H1 (cell line): ENCODE data around the gene RAB25. TPM values are rescaled to one million over a fixed set of nuclear protein-coding genes. Genes with fewer than 3 reads are reported as not detected.

Experiments used
- CTCF ChIA-PET: fragments of 300-600 bp; sonication (Branson Sonifier 250); formaldehyde crosslinking; loops from one replicate; lab custom pipeline; 2021; ENCODE audit not compliant: partially characterized antibody; lab: Charles Lee
- POLR2A ChIA-PET: fragments of 300-600 bp; sonication (Branson Sonifier 250); formaldehyde crosslinking; loops from one replicate; lab custom pipeline; 2021; ENCODE audit warnings: inconsistent platforms; ENCODE audit not compliant: partially characterized antibody; lab: Charles Lee
- DNase-seq, 2 experiments: peaks; one replicate each; pipeline versions ENCODE4 v3.0.0 to v3.0.0-alpha.2; 2010 to 2022; ENCODE audit warnings: low spot score in 2 of 2, low read depth in 1 of 2, mixed read lengths in 1 of 2
- FAIRE-seq: peaks from 2 replicates; lab custom pipeline; 2011; peaks lifted over from hg19 to GRCh38; lab: Jason Lieb, UNC
- H2AFZ ChIP-seq: 2 replicates; pipeline ENCODE4 v1.8.1; 2012; ENCODE audit warnings: low read length, inconsistent platforms
- H2AK5ac ChIP-seq: 2 replicates; pipeline ENCODE4 v1.6.1; 2013; ENCODE audit warnings: low read depth, low read length
- H2BK120ac ChIP-seq: replicated peaks from 2 replicates; pipeline ENCODE3; 2013; ENCODE audit warnings: low read depth, low read length, inconsistent platforms
- H2BK12ac ChIP-seq: 2 replicates; pipeline ENCODE4 v1.6.1; 2013; ENCODE audit warnings: low read depth, low read length
- H2BK15ac ChIP-seq: 2 replicates; pipeline ENCODE4 v1.6.1; 2013; ENCODE audit warnings: low read length
- H2BK20ac ChIP-seq: 2 replicates; pipeline ENCODE4 v1.6.1; 2013; ENCODE audit warnings: low read length
- H2BK5ac ChIP-seq: 2 replicates; pipeline ENCODE4 v1.6.1; 2013; ENCODE audit warnings: low read depth, low read length
- H3K14ac ChIP-seq: 2 replicates; pipeline ENCODE4 v1.6.1; 2013; ENCODE audit warnings: inconsistent platforms; ENCODE audit not compliant: insufficient read length
- H3K18ac ChIP-seq: 2 replicates; pipeline ENCODE4 v1.6.1; 2013; ENCODE audit warnings: low read length; ENCODE audit errors: extremely low read depth
- H3K23ac ChIP-seq: 2 replicates; pipeline ENCODE4 v1.6.1; 2013; ENCODE audit warnings: inconsistent platforms; ENCODE audit not compliant: insufficient read length
- H3K23me2 ChIP-seq: 2 replicates; pipeline ENCODE4 v1.6.1; 2013; ENCODE audit warnings: low read depth, low read length
- H3K27ac ChIP-seq: 2 replicates; pipeline ENCODE4 v1.6.1; 2011; ENCODE audit warnings: low read depth, low read length, inconsistent platforms
- H3K27me3 ChIP-seq, 4 experiments: replicated peaks in 1 of 4; 1 replicate in 1 of 4; 2 replicates in 3 of 4; pipeline versions ENCODE4 v1.6.1 to v1.8.1; 2011 to 2013; ENCODE audit warnings: low read length in 3 of 4, mild to moderate bottlenecking in 3 of 4, inconsistent platforms in 2 of 4, mixed read lengths in 2 of 4, moderate library complexity in 1 of 4; ENCODE audit not compliant: control insufficient read depth in 3 of 4, insufficient read depth in 3 of 4; ENCODE audit errors: extremely low read depth in 1 of 4
- H3K36me3 ChIP-seq, 4 experiments: 2 replicates each; pipeline versions ENCODE4 v1.6.1 to v1.8.1; 2011 to 2013; ENCODE audit warnings: mild to moderate bottlenecking in 4 of 4, low read length in 3 of 4, moderate library complexity in 2 of 4, control low read depth in 1 of 4, inconsistent platforms in 1 of 4; ENCODE audit not compliant: insufficient read depth in 4 of 4, control insufficient read depth in 2 of 4
- H3K4ac ChIP-seq: replicated peaks from 2 replicates; pipeline ENCODE3; 2013; ENCODE audit warnings: low read length, low read depth, mixed read lengths, inconsistent platforms; ENCODE audit not compliant: insufficient read length
- H3K4me1 ChIP-seq, 4 experiments: replicated peaks in 1 of 4; 1 replicate in 1 of 4; 2 replicates in 3 of 4; pipeline versions ENCODE4 v1.6.1 to v1.8.1; 2011 to 2013; ENCODE audit warnings: low read length in 3 of 4, inconsistent platforms in 2 of 4, mixed read lengths in 1 of 4; ENCODE audit not compliant: insufficient read depth in 4 of 4, control insufficient read depth in 3 of 4
- H3K4me2 ChIP-seq, 2 experiments: 2 replicates each; pipeline versions ENCODE4 v1.6.1 to v1.8.1; 2011 to 2013; ENCODE audit warnings: low read depth in 2 of 2, low read length in 2 of 2, control low read depth in 1 of 2, inconsistent platforms in 1 of 2, mild to moderate bottlenecking in 1 of 2; ENCODE audit not compliant: insufficient read depth in 1 of 2
- H3K4me3 ChIP-seq, 4 experiments: fragments of 200-600, 300-600 bp in 1 of 4; sonication (generic), shearing (Covaris generic), sonication (Bioruptor Twin) in 1 of 4; 2 replicates each; pipeline versions ENCODE4 v1.5.1 to v1.8.1; 2011 to 2016; ENCODE audit warnings: low read length in 4 of 4, low read depth in 3 of 4, control low read depth in 2 of 4, inconsistent platforms in 2 of 4, mild to moderate bottlenecking in 2 of 4, mixed read lengths in 1 of 4, moderate library complexity in 1 of 4; ENCODE audit not compliant: insufficient read depth in 2 of 4; ENCODE audit errors: extremely low read depth in 1 of 4
- H3K56ac ChIP-seq: replicated peaks from 2 replicates; pipeline ENCODE3; 2013; ENCODE audit warnings: low read depth, mild to moderate bottlenecking, mixed read lengths, low read length, inconsistent platforms; ENCODE audit not compliant: insufficient read length
- H3K79me1 ChIP-seq: 2 replicates; pipeline ENCODE4 v1.6.1; 2013; ENCODE audit warnings: low read depth, low read length, control low read depth
- H3K79me2 ChIP-seq, 2 experiments: 2 replicates each; pipeline versions ENCODE4 v1.6.1 to v1.8.1; 2012 to 2013; ENCODE audit warnings: low read length in 2 of 2, mild to moderate bottlenecking in 2 of 2, inconsistent platforms in 1 of 2; ENCODE audit not compliant: insufficient read depth in 2 of 2, control insufficient read depth in 1 of 2
- H3K9ac ChIP-seq, 4 experiments: replicated peaks in 1 of 4; 1 replicate in 1 of 4; 2 replicates in 3 of 4; pipeline versions ENCODE4 v1.6.1 to v1.8.1; 2011 to 2013; ENCODE audit warnings: low read depth in 3 of 4, low read length in 3 of 4, control low read depth in 2 of 4, mild to moderate bottlenecking in 2 of 4, moderate library complexity in 2 of 4, inconsistent platforms in 1 of 4; ENCODE audit errors: extremely low read depth in 1 of 4
- H3K9me3 ChIP-seq, 2 experiments: 2 replicates each; pipeline versions ENCODE4 v1.6.1 to v1.8.1; 2012 to 2013; ENCODE audit warnings: mild to moderate bottlenecking in 2 of 2, moderate library complexity in 2 of 2, control low read depth in 1 of 2, inconsistent platforms in 1 of 2, low read depth in 1 of 2, low read length in 1 of 2, mixed read lengths in 1 of 2; ENCODE audit not compliant: insufficient read depth in 2 of 2
- H4K20me1 ChIP-seq, 2 experiments: replicated peaks in 1 of 2; 2 replicates each; pipeline versions ENCODE3 to v1.8.1; 2011 to 2013; ENCODE audit warnings: inconsistent platforms in 2 of 2, low read length in 2 of 2, mild to moderate bottlenecking in 1 of 2; ENCODE audit not compliant: insufficient read depth in 2 of 2, control insufficient read depth in 1 of 2
- H4K5ac ChIP-seq: 2 replicates; pipeline ENCODE4 v1.6.1; 2013; ENCODE audit warnings: low read length, low read depth, mixed read lengths, inconsistent platforms; ENCODE audit not compliant: insufficient read length
- H4K8ac ChIP-seq: 2 replicates; pipeline ENCODE4 v1.8.0; 2013; ENCODE audit warnings: mild to moderate bottlenecking, moderate library complexity, low read length, inconsistent platforms; ENCODE audit not compliant: insufficient read depth; ENCODE audit errors: extremely low read depth
- H4K91ac ChIP-seq: replicated peaks from 2 replicates; pipeline ENCODE3; 2013; ENCODE audit warnings: low read length, mixed read lengths, inconsistent platforms; ENCODE audit not compliant: insufficient read length
- ATF2 ChIP-seq: IDR thresholded peaks from 2 replicates; pipeline ENCODE4 v1.6.1; 2012; ENCODE audit warnings: low read length, inconsistent platforms
- CTCF ChIP-seq, 3 experiments: IDR thresholded peaks; 1 replicate in 2 of 3; 2 replicates in 1 of 3; pipeline versions ENCODE4 v1.5.1 to v1.6.1; 2011; ENCODE audit warnings: low read length in 3 of 3, mild to moderate bottlenecking in 3 of 3, inconsistent platforms in 2 of 3, low read depth in 1 of 3, moderate library complexity in 1 of 3; ENCODE audit not compliant: insufficient read depth in 1 of 3; ENCODE audit errors: control extremely low read depth in 1 of 3
- JUN ChIP-seq: IDR thresholded peaks from 2 replicates; pipeline ENCODE4 v1.6.1; 2011; ENCODE audit warnings: low read depth, mild to moderate bottlenecking, improper control_type of control experiment, low read length
- MAFK ChIP-seq: IDR thresholded peaks from 2 replicates; pipeline ENCODE4 v1.6.1; 2012; ENCODE audit warnings: low read depth, mild to moderate bottlenecking, improper control_type of control experiment, low read length
- PHF8 ChIP-seq: fragments of 200-600 bp; sonication (generic); conservative IDR thresholded peaks from 2 replicates; pipeline ENCODE4 v1.7.1; 2012; ENCODE audit warnings: low read depth, mild to moderate bottlenecking, inconsistent platforms, low read length, moderate library complexity
- RAD21 ChIP-seq, 2 experiments: IDR thresholded peaks in 1 of 2; conservative IDR thresholded peaks in 1 of 2; 2 replicates each; pipeline ENCODE4 v1.6.1; 2011; ENCODE audit warnings: low read depth in 2 of 2, low read length in 2 of 2, improper control_type of control experiment in 1 of 2, inconsistent platforms in 1 of 2, mild to moderate bottlenecking in 1 of 2, moderate library complexity in 1 of 2
- WGBS, 2 experiments: shearing (Covaris generic) in 1 of 2; methylation state at CpG; one replicate each; pipeline versions ENCODE4 v1.1.6 to v1.1.7; 2013 to 2015; ENCODE audit warnings: low lambda C conversion rate in 2 of 2, mixed read lengths in 2 of 2, inconsistent platforms in 1 of 2, low coverage in 1 of 2, missing lambda C conversion rate in 1 of 2; ENCODE audit not compliant: insufficient replicate concordance in 2 of 2, insufficient coverage in 1 of 2, insufficient read length in 1 of 2; ENCODE audit errors: extremely low coverage in 1 of 2, missing lambda C conversion rate in 1 of 2; 5-methylcytosine and 5-hydroxymethylcytosine counted together
- polyA plus RNA-seq, 7 experiments: library from polyadenylated mRNA; depleted of rRNA in 3 of 7; stranded (reverse) in 5 of 7; unstranded in 2 of 7; fragments of >200 nt in 5 of 7; fragments of 200-250 nt in 2 of 7; gene quantifications; 1 replicate in 5 of 7; 2 replicates in 1 of 7; 4 replicates in 1 of 7; pipeline versions ENCODE4 v1.2.1 to v1.2.3, GENCODE V29; 2011 to 2013; ENCODE audit warnings: missing spikeins in 2 of 7, mixed read lengths in 2 of 7
- total RNA-seq: library from RNA; stranded (reverse); fragmentation: NEBNext Ultra II Directional; extraction: Animal tissue kit (Norgen Biotek cat#: 25700); gene quantifications from 2 replicates; pipeline ENCODE4 v1.2.1, GENCODE V29; 2021

Gene RAB25
- total and polyA plus RNA-seq, 2 of the 8 experiments (the other 6 are each of a cell fraction or from before 2014, with no cell fraction given) = 34.8 to 98.2 TPM

GRCh38 chr1:156119503-156120209, 58.7 kb downstream of the RAB25 start:
- no peak overlapping the region for H2AFZ ChIP-seq
- POLR2A ChIA-PET = interaction anchor here (1.2 to 28.0 kb wide), 5 partner anchors 8 to 137 kb away, joined by 3 to 763 read pairs (median 4); partner anchors contain the start of gene MEX3A
- no peak overlapping the region for H3K9ac ChIP-seq
- H3K36me3 ChIP-seq = no peaks in the 10 kb centered on the region
- H2BK5ac ChIP-seq = no peak overlapping the region
- H3K27ac ChIP-seq = no peak overlapping the region
- WGBS, 2 experiments = 85% methylated on average over 3 of the region's 3 CpGs; no CpG with 5 or more reads in 1 of the 2 experiments
- no peak overlapping the region for H3K14ac ChIP-seq
- H3K56ac ChIP-seq = no peak overlapping the region
- H3K79me1 ChIP-seq = peaks cover 3% of the 10 kb centered on the region
- CTCF ChIA-PET = interaction anchor here (0.6 to 42.4 kb wide), 7 partner anchors 3 to 1455 kb away, joined by 3 to 1994 read pairs (median 8); partner anchors contain the start of genes LMNA and MEX3A
- peaks cover 3 to 27% (median 24%) of the 10 kb centered on the region in 4 experiments for H3K4me1 ChIP-seq
- H2BK20ac ChIP-seq = no peak overlapping the region
- 0 out of 2 replicates have a peak overlapping the region, but pooled peaks have one; percentile 44 for H2BK12ac ChIP-seq
- peaks cover 0 to 2% (median 0%) of the 10 kb centered on the region in 4 experiments; a peak in 1 of 7 replicates for H3K27me3 ChIP-seq
- peaks cover 10 to 14% of the 10 kb centered on the region in 2 experiments for H4K20me1 ChIP-seq
- H4K8ac ChIP-seq = no peak overlapping the region
- no peak overlapping the region for H3K18ac ChIP-seq
- peaks cover 13% of the 10 kb centered on the region for H3K23me2 ChIP-seq
- no peak overlapping the region for H4K5ac ChIP-seq
- peaks cover 0 to 10% of the 10 kb centered on the region in 2 experiments; a peak in 1 of 4 replicates for H3K79me2 ChIP-seq
- H3K4me3 ChIP-seq = no peak overlapping the region
- peak overlapping the region; percentile 47 for H3K4ac ChIP-seq
- FAIRE-seq = no peak
- no peak overlapping the region for H2BK120ac ChIP-seq
- no peak overlapping the region for H2BK15ac ChIP-seq
- no peak overlapping the region for H3K23ac ChIP-seq
- no peak overlapping the region for H4K91ac ChIP-seq
- no peak overlapping the region for H3K4me2 ChIP-seq
- no peak for DNase-seq
- no peak overlapping the region for H2AK5ac ChIP-seq
- no peaks in the 10 kb centered on the region for H3K9me3 ChIP-seq
- TF ChIP-seq RAD21 (IDR thresholded peaks at IDR 0.05 in 1 of 2, conservative IDR thresholded peaks at IDR 0.05 in 1 of 2; ENCODE audit: low read depth in 2 of 2, low read length in 2 of 2) = no peak
- TF ChIP-seq JUN = no peak
- TF ChIP-seq PHF8 = no peak
- TF ChIP-seq ATF2 = no peak
- no peak for TF ChIP-seq CTCF (IDR thresholded peaks at IDR 0.05; ENCODE audit: control extremely low read depth in 1 of 3, insufficient read depth in 1 of 3, low read depth in 1 of 3, low read length in 3 of 3)
- TF ChIP-seq MAFK = no peak
